ENCODE results near the gene AGXT2.

DNA sequence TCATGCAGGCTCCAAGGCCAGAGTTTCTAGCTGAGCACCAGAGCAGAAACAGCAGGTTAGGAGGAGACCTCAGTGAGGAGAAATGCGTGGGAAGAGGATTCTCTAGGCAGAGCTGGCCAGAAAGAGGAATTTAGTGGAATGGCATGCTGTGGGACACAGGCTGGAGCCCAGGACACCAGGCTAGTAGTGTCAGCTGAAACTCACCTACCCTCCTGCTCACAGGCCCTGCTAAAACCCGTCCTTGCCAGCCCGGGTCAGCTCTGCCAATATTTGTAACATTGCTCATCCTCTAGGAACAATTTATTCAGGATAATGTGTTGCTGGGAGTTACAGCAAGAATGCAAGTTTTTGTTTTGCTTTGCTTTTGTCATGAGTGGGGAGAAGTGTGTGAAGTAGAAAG, 40.2 kb upstream of the AGXT2 start:
- TF ChIP-seq RNF2 (conservative IDR thresholded peaks at IDR 0.05; ENCODE audit: low read depth) (no peak), ISX (CRISPR knock-in tag; conservative IDR thresholded peaks at IDR 0.05) (no peak), FOXA1 (IDR thresholded peaks at IDR 0.05) (no peak), FOXA1 (CRISPR knock-in tag; IDR thresholded peaks at IDR 0.05) (no peak), ZNF629 (CRISPR knock-in tag; conservative IDR thresholded peaks at IDR 0.05) (no peak), EZH2 (conservative IDR thresholded peaks at IDR 0.05; ENCODE audit: low read depth, low read length) (no peak), LCORL (IDR thresholded peaks at IDR 0.05) (no peak), LCORL (CRISPR knock-in tag; IDR thresholded peaks at IDR 0.05) (no peak), SMAD3 (CRISPR knock-in tag; IDR thresholded peaks at IDR 0.05) (no peak), ZNF20 (CRISPR knock-in tag; IDR thresholded peaks at IDR 0.05) (no peak), POLR2A (IDR thresholded peaks at IDR 0.05; ENCODE audit: insufficient read depth in 1 of 2, low read depth in 2 of 2, low read length in 2 of 2) (no peak), FOXK2 (IDR thresholded peaks at IDR 0.05) (no peak)
- TF ChIP-seq, protein P1, sequence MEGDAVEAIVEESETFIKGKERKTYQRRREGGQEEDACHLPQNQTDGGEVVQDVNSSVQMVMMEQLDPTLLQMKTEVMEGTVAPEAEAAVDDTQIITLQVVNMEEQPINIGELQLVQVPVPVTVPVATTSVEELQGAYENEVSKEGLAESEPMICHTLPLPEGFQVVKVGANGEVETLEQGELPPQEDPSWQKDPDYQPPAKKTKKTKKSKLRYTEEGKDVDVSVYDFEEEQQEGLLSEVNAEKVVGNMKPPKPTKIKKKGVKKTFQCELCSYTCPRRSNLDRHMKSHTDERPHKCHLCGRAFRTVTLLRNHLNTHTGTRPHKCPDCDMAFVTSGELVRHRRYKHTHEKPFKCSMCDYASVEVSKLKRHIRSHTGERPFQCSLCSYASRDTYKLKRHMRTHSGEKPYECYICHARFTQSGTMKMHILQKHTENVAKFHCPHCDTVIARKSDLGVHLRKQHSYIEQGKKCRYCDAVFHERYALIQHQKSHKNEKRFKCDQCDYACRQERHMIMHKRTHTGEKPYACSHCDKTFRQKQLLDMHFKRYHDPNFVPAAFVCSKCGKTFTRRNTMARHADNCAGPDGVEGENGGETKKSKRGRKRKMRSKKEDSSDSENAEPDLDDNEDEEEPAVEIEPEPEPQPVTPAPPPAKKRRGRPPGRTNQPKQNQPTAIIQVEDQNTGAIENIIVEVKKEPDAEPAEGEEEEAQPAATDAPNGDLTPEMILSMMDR (CRISPR knock-in tag; IDR thresholded peaks at IDR 0.05): no peak
- TF ChIP-seq, protein P2, sequence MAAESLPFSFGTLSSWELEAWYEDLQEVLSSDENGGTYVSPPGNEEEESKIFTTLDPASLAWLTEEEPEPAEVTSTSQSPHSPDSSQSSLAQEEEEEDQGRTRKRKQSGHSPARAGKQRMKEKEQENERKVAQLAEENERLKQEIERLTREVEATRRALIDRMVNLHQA (CRISPR knock-in tag; IDR thresholded peaks at IDR 0.05): no peak
- TF ChIP-seq, protein P3, sequence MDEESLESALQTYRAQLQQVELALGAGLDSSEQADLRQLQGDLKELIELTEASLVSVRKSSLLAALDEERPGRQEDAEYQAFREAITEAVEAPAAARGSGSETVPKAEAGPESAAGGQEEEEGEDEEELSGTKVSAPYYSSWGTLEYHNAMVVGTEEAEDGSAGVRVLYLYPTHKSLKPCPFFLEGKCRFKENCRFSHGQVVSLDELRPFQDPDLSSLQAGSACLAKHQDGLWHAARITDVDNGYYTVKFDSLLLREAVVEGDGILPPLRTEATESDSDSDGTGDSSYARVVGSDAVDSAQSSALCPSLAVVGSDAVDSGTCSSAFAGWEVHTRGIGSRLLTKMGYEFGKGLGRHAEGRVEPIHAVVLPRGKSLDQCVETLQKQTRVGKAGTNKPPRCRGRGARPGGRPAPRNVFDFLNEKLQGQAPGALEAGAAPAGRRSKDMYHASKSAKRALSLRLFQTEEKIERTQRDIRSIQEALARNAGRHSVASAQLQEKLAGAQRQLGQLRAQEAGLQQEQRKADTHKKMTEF (CRISPR knock-in tag; IDR thresholded peaks at IDR 0.05): no peak
